ENCODE results near the gene EED.

DNA sequence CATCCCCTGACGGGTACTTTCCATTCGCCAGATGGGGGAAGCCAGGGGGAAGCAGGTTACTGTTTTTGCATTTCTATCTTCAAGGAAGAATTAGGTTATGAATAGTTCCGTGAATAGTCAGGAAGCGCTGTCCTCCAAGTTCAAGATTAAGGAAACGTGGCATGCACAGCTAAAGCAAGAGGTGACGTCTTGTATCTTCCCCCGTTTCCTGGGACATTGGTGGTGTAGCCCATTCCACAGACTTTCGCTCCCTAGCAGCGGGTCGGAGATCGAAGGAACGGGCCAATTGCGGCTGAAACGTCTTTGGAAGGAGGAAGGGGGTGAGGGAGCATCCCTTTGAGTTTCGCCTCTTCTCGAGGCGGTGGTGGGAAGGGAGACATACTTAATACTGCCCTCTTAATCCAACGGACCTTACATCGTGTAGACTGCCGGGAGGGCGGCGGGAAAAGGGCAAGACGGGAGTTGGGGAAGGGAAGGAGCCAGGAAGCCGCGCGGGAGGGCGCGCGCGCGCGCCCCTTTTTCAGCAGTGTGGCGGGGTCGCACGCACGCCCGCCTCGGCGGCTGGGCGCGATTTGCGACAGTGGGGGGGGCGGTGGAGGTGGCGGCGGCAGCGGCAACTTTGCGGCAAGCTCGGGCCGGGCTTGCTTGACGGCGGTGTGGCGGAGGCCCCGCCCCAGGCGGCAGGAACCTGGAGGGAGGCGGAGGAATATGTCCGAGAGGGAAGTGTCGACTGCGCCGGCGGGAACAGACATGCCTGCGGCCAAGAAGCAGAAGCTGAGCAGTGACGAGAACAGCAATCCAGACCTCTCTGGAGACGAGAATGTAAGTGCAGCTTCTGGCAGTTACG lies at the start of gene EED:
- TF ChIP-seq ZNF274 (IDR thresholded peaks at IDR 0.05; ENCODE audit: low read depth, low read length) (no peak), SUZ12 (IDR thresholded peaks at IDR 0.05; ENCODE audit: extremely low read depth, insufficient read depth, insufficient read length) (no peak), YY1 (IDR thresholded peaks at IDR 0.05; ENCODE audit: insufficient read depth, insufficient read length) (no peak)
